ENCODE data around the gene KRCC1.
"Not testable (repeated sequence)": the region's sequence is repeated elsewhere in the genome, so short reads cannot be mapped to it uniquely, and the experiment has no call there.

Gene KRCC1

DNA sequence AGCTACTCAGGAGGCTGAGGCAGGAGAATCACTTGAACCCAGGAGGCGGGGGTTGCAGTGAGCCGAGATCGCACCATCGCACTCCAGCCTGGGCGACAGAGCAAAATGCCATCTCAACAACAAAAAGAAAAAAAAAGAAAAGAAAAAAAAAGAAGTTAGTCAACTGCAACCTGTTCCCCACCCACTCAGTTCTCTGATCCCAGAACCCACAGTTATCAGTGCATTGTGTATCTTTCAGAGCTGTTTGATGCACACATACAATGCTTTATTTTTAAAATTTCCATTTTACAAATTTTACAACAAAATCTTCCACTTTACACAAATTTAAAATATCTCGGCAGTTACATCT, 53.2 kb downstream of the KRCC1 start:
- DNase-seq (ENCODE audit: low spot score) = no peak

DNA sequence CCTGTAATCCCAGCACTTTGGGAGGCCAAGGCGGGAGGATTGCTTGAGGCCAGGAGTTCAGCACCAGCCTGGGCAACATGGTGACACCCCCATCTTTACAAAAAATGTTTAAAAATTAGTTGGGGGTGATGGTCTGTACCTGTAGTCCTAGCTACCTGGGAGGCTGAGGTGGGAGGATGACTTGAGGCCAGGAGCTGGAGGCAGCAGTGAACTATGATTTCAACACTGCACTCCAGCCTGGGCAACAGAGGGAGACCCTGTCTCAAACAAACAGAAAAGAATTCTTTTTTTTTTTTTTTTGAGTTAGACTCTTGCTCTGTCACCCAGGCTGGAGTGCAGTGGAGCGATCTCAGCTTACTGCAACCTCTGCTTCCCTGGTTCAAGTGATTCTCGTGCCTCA, 55.1 kb downstream of the KRCC1 start:
- not testable (repeated sequence) for DNase-seq (ENCODE audit: low spot score)

DNA sequence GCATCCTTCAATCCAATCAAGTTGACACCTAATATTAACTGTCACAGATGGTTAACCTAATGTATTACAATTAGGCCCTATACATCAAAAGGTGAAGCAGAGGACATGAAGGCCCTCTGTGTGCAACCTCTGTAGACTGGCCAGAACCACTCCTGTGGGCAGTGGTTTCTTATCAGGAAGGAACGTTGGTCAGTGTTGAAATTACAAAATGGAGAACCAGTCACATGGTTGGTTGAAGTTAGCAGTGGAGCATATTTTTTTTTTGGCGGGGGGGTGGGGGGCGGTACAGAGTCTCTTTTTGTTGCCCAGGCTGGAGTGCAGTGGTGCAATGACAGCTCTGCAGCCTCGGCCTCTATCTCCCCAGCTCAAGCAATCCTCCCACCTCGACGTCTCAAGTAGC, 59.0 kb downstream of the KRCC1 start:
- DNase-seq (ENCODE audit: low spot score) = no peak

DNA sequence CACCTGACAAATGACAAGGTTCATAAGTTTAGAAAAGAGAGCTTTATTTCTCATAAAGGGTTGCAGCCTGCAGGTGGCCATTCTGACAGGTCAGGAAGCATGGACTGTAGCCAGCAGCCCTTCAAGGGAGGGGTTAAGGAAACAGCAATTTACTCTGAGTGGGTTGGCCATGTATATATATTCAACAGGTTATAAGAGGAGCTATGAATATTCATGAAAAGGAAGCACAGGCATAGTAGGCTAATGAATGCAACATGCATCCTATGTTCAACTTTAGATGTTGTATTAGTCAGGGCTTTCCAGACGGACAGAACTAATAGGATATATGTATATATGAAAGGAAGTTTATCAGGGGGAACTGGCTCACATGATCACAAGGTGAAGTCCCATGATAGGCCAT, 59.8 kb downstream of the KRCC1 start:
- DNase-seq (ENCODE audit: low spot score) = no peak

DNA sequence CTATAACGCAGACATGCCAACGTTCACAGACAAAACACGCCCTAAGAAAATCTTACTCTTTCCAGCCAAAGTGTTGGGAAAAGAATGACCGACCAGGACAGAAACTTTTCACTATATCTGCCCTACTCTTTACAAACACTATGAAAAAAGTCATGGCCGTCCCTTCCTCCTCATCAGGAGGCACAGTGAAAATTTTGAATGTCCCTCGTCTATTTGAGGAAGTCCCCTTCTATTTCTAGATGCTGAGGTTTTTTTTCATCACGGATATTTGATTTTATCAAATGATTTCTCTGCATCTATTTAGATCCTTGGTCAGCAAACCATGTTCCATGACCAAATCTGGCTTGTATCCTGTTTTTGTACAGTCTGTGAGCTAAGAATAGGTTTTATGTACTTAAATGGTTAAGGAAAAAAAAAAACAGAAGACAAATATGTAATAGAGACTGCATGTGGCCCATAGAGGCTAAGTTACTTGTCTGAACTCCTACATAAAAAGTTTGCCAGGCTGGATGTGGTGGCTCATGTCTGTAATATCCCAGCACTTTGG, 61.2 kb downstream of the KRCC1 start:
- not testable (repeated sequence) for DNase-seq (ENCODE audit: low spot score)

DNA sequence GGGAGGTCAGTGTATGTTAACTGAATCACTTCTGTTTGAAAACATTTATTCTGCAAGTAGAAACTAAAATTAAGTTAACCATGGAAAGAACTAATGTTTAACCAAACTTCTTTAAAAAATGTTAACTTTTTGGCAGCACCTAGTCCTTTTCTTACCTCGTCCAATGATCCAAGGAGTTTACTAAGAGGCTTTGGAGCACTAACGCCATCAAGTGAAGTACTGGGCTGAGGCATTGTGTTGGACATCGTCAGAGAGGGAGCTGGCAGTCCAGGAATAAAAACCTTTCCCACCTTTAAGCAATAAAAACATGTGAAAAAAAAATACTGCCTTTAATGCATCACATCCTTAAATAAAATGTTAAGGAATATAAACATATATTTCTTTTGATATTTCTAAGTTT, 63.0 kb downstream of the KRCC1 start:
- not testable (repeated sequence) for DNase-seq (ENCODE audit: low spot score)

DNA sequence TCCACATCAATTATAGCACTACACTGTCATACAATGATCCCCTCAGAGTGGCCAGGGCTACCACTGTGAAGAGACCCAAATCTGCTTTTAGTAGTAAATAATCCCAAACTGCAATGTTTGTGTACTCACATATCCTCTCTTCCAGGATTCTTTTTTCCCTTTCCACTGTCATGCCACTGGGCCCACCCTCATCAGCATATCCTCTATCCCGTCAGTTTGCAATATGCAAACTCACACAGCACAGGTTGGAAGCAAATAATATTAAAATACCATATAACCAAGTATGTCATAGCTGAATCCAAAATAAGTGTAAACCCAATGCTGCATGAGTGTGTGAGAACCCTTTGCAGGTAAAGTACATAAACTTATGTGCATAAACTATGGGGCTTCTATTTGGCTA, 68.1 kb downstream of the KRCC1 start:
- not testable (repeated sequence) for DNase-seq (ENCODE audit: low spot score)

DNA sequence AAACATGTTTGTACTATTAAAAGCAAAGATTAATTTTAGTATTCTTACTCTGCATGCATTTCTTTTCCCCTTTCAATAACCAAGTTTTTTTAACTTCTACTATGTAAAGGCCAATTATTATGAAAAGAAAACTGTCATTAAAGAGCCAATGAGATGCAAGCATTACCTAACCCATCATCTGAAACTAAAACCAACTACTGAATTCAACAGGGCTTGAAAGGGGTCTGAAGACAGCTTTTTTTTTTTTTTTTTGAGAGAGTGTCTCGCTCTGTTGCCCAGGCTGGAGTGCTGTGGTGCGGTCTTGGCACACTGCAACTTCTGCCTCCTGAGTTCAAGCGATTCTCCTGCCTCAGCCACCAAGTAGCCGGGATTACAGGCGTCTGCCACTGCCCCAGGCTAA, 69.7 kb downstream of the KRCC1 start:
- DNase-seq (ENCODE audit: low spot score) = not testable (repeated sequence)

DNA sequence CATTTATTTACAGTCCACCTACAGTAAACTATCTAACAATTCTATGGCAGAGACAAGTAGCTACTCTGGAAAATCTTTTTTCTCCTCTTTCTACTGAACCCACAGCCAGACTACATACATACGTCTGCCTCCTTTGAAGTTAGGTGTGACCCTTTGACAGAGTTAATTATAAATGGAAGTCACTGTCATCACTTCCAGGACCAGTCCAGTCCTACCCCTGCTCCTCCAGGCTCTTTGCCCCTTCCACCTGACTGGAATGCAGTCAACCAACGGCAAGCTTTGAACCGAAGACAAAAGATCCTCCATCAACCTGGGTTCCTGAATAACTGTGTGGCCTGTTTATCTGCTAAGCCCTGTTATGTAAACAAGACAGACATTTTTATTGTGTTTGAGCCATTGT, 74.4 kb downstream of the KRCC1 start:
- not testable (repeated sequence) for DNase-seq (ENCODE audit: low spot score)

Measured in CD4-positive, alpha-beta T cell treated with Interleukin-6 at 100 ng/mL for 8 hours (primary cell).